ENCODE measurements around the gene RNF215.

- TF ChIP-seq CTCF (IDR thresholded peaks at IDR 0.05) (no peak), POLR2A (IDR thresholded peaks at IDR 0.05) (no peak)
Observed at GRCh38 chr22:30361916-30362650, 25.1 kb downstream of the RNF215 start.
